Fibroblast of skin of right quadriceps (primary cell): ENCODE results near the gene MAP2K3.
A peak's percentile ranks its signal among the peaks of the same experiment; 100 is the strongest.

Source experiments
- DNase-seq: peaks from one replicate; pipeline ENCODE4 v3.0.0-alpha.2; 2013

Gene MAP2K3

GRCh38 chr17:21252796-21253645 lies 31.5 kb upstream of the MAP2K3 start, which contains the start of gene NATD1:
TSS of gene NATD1 (minus strand) at chr17:21253410. CDS start at chr17:21253264, 146 bp downstream.
- DNase-seq: peak; percentile 79

DNA sequence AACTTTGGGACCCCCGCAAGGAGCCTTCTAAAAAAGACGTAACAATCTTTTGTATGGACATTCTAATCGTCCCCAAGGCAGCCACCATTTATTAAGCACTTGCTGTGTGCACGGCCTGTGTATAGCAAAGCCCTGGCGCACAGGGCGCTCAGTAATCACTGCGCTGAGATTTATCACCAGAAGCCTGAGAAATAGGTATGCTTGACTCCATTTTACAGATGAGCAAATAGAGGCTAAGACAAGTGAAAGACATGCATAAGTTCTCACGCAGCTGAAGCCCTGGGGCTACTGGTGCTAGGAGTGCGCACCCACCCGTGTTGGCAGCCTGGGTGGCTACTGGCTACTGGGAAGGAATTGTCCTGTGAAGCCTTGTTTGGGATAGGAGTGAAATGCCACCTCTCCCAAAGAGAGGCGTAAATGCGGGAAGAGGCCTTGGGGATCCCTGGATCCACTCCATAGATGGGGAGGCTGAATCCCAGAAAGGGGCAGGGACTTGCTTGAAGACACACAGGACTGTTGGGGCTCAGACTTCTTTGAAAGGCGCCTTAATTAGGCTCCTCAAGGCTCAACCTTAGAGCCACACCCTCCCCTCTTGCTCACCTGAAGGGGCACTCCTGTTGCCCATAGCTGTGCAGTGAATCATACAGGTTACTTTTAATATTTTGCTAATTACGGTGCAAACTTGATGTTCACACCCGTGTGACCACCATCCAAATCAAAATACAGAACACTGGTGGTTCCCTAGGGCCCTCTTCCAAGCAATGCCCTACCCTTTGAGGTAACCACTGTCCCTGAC lies 30.7 kb upstream of the MAP2K3 start:
- no peak for DNase-seq

DNA sequence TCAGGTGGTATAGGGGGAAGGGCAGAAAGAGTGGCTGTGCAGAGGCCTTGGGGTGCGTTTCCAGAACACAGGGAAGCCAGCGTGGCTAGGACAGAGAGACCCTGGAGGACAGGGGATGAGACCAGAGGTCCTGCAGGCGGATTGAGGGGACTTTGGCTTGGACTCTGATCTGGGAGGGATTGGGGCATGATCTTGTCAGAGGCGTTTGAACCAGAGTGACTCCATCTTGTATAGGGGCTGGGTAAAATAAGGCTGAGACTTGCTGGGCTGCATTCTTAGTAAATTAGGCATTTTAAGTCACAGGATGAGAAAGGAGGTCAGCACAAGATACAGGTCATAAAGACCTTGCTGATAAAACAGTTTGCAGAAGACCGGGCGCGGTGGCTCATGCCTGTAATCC lies 25.9 kb upstream of the MAP2K3 start:
- DNase-seq: no peak

- DNase-seq: no peak
Observed at GRCh38 chr17:21262259-21262993, 22.1 kb upstream of the MAP2K3 start.

DNA sequence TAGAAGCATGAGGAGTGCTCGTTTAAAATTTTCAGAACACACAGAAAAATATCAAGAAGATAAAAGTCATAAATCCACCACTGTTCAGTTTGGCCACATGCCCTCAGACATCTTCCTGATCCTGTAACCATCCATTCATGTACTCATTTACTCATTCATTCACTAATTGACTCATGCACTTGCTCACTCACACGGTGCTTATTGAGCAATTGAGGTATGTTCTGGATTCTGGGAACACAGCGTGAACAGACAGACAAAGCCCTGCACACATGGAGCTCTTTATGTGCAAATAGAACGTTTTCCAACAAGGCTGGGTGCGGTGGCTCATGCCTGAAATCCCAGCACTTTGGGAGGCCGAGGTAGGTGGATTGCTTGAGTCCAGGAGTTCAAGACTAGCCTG lies 21.1 kb upstream of the MAP2K3 start:
- DNase-seq: peak; percentile 51

DNA sequence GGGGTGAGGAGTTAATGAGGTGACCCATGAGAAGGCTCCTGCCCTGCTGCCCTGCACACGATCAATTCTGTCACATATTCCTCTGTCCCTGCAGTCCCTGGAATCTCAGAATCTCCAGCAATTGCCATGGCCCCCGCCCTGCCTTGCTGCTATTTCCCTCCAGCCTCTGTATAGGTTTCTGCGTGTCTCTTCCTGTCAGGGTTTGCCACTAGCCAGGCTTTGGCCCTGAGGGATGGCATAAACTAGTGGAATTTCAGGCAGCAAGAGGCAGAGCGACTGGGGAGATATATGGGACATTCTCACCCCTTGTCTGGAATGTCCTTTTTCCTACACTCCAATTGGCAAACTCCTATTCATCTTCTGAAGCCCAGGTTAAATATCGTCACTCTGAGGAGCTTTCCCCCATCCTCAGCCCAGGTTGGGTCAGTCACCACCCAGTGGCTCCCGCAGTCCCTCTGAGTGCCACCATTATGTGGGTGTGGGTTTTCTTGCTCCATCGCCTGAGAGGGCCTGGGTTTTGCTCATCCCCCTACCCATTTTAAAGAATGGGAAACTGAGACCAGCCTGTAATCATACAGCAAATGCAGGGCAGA lies 15.8 kb upstream of the MAP2K3 start:
- DNase-seq: no peak

DNA sequence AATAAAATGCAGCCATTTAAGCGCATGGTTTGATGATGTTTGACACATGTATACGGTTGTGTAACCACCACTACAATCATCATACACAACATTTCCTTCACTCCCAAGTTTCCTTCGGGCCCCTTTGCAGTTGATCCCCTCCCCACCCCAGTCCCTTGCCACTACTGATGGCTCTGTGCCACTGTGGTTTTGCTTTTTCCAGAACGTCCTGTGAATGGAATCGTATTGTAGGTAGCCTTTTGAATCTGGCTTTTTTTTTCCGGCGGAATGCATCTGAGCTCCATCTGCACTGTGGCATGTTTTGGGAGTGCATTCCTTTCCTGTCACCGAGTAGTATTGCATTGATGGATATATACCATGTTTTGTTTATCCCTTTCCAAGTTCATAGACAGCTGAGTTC lies 15.1 kb upstream of the MAP2K3 start:
- peak; percentile 53 for DNase-seq

- no peak for DNase-seq
Observed at GRCh38 chr17:21271454-21272183, 12.9 kb upstream of the MAP2K3 start.

DNA sequence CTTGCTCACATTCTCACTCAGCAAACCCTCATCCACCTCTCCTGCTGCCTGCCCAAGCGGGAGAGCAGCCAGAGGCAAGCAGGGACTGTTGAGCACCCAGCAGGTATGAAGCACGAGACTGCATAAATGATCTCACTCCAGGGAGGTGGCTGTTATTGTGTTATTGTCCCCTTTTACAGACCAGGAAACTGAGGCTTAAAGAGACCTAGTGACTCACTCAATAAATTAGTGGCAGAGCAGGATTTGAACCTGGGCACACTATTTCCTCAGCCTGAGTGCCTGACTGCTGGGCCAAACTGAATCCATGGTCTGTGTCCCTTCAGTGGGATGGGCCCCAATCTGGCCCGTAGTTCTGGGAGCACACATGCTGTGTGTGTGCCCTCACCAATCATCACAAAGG lies 12.3 kb upstream of the MAP2K3 start:
- DNase-seq: no peak

- no peak for DNase-seq
Observed at GRCh38 chr17:21272881-21273792, 11.4 kb upstream of the MAP2K3 start.

- DNase-seq: peak; percentile 69
Observed at GRCh38 chr17:21275047-21275578, 9.4 kb upstream of the MAP2K3 start.

DNA sequence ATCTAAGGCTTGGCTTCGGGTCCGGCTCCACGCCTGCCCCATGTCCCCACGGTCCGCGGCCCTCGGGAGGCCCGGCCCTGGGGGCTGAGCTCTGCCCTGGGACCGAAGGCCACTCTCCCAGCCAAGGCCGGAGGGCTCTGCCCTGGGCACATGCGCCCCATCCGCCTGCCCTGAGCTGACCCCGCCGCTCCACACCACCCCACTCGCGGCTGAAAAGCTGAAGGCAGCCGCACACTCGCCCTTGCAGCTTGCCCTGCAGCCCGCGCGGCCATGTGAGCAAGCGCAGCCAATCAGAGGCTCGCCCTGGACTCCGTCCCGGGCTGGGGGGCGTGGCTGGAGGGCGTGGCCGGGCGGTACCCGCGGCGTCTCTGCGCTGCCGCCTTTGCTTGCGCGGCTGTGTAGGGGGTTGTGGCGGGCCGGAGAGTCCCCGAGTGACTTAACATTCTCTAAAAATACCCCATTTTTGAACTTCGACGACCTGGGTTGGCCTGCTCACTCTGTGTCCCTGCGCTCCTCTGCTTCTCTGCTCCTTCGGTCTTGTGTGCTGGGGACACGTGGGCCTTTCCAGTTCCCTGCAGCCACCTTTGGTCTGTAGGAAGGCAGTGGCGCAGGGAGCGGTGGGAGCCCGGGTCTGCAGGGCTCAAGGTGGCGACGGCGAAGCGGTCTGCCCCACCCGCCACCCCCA lies 8.8 kb upstream of the MAP2K3 start:
- peak; percentile 76 for DNase-seq

DNA sequence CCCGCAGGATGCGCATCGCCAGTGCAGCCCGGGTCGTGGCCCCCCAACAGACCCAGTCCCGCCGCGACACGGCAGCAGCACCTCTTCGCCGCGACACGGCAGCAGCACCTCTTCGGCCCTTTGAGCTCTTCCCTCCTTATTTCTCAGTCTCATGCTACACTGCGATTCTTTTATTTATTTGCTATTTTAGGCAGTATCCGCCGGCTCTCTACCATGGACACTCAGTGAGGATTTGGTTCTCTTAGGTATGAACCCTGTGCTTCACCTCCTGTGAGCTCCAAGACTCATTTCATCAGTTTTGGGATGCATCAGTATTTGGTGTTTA lies 8.3 kb upstream of the MAP2K3 start:
- DNase-seq: no peak

GRCh38 chr17:21277332-21277731 lies 7.2 kb upstream of the MAP2K3 start:
- no peak for DNase-seq

DNA sequence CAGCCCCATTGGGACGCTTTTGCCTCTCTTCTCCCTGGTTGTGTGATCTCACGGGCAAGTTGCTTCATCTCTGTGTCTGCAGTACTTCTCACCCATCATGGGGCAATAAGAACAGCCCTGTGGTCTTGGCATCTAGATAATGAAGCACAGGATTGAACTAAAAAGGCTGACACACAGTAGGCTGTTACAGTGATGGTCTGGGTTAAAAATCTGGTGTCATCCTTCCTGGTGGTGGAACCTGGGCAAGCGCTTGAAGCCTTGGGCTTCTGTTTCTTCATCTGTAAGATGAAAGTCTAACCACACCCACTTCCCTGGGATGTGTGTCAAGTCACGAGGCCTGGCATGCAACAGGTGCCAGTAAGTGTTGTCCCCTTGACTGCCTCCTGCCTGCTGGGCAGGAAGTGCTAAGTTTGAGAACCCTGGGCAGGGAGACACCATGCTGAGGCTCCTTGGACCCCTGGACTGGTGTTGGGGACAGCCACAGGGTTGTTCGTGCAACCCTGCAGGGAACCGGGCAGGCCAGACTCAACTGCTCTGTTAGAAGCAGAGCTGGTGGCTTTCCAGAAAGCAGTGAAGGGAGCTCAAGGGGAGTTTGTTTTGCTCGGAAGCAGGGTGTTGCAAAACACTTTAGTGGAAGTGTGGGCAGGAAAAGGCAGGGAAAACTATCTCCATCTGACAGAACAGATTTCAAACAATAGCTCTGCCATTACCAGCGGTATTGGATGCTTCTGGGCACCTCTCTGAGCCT lies 5.9 kb upstream of the MAP2K3 start:
- DNase-seq: no peak

DNA sequence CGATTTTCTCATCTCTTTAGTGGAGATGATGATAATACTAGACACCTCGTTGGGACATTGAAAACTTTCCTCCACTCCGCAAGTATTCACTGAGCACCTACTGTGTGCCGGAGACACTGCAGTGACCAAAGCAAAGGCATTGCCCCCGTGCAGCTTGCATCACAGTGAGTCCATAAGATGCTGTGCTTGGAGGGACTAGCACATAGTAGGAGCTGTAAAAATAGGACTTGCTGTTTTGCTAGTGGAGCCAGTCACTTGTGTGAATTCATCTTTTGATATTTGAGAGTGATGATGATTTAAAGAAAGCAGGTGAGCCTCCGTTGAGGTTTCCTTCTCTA lies 5.3 kb upstream of the MAP2K3 start:
- DNase-seq: no peak

DNA sequence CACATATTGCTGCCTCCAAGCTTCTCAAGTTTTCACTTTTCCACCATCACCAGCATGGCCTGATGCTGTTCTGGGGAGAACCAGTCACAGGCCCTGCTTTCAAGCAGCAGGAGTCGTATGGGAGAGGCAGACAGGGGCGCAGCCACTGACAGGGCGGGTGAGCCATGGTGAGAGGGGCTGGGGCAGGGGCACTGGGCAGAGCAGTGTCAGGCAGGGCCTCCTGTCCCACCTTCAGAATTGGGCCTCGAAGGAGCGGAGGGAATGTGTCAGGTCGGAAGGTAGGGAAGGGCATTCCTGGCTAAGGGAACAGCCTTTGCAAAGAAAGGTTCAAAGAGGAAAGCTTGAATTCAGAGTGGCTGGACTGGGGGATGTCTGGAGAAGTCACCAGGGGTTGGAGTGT lies 4.9 kb upstream of the MAP2K3 start:
- no peak for DNase-seq

DNA sequence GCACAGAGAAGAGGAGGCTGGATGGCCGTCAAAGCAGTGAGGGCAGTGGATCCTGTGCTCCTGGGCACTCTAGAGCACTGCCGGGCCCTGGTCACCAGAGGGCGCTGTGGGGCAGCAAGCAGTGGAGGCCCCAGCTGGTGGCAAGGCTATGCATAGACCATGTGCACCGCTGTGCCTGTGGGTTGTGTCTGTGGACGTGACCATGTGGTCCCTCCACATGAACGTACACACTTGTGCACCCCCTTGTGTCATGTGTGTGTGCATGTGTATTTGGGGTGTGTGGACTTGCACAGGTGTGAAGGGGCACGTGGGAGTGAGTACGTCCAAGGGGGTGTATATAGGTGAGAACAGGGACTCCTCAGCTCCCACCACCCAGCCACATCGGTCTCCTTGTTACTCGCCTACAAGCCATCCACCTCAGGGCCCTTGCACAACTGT lies 4.4 kb upstream of the MAP2K3 start:
- DNase-seq: peak; percentile 72

GRCh38 chr17:21282231-21282630 lies 2.3 kb upstream of the MAP2K3 start:
- DNase-seq: peak; percentile 98

GRCh38 chr17:21282850-21283249 lies 1.7 kb upstream of the MAP2K3 start:
- DNase-seq: no peak
